CD4-positive, alpha-beta T cell treated with Interferon gamma for 1 hour (primary cell): Measurements from ENCODE around the gene HSD17B8.

Experiments used
- DNase-seq: peaks from one replicate; pipeline ENCODE4 v3.0.0-alpha.2; 2020

The HSD17B8 gene

GRCh38 chr6:33171880-33172687, 32.4 kb upstream of the HSD17B8 start:
- DNase-seq = no peak

GRCh38 chr6:33172688-33173534, 31.5 kb upstream of the HSD17B8 start:
- DNase-seq = no peak

GRCh38 chr6:33173535-33174180, 30.8 kb upstream of the HSD17B8 start:
- no peak for DNase-seq

DNA sequence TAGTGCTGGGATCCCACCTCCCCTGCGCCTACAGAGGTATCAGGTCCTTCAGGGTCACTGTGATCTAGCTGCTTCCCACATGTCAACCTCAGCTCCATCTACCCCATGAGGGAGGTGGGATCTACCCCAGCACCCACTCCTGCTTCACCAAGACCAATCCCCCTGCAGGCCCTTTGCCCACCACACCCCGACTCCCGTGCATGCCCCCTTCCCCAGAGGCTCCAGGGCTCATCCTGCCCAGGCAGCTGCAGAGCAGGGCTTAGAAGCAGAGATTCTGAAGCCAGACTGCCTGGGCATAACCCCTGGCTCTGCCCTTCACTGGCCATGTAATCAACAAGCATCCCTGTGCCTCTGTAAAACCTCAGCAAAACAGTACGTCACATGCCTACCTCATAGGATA, 29.7 kb upstream of the HSD17B8 start:
- no peak for DNase-seq

GRCh38 chr6:33175436-33176069, 28.9 kb upstream of the HSD17B8 start:
- DNase-seq = no peak

DNA sequence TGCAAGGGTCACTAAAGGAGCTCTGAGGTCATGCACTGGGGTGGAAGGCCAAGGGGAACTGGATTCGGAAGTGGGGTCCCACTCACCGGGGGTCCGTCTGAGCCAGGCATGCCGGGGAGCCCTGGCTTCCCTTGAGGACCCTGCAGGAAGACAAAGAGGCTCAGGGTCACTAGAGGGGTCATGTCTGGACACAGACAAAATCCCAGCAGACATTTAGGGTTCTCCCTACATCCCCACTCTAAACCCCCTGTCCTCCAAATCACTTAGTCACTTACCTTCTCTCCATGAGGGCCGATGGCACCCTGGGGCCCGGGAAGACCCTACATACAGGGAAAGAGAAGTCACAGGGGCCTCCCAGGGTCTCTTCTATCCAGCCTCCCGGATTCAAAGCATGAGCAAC, 27.5 kb upstream of the HSD17B8 start:
- no peak for DNase-seq

DNA sequence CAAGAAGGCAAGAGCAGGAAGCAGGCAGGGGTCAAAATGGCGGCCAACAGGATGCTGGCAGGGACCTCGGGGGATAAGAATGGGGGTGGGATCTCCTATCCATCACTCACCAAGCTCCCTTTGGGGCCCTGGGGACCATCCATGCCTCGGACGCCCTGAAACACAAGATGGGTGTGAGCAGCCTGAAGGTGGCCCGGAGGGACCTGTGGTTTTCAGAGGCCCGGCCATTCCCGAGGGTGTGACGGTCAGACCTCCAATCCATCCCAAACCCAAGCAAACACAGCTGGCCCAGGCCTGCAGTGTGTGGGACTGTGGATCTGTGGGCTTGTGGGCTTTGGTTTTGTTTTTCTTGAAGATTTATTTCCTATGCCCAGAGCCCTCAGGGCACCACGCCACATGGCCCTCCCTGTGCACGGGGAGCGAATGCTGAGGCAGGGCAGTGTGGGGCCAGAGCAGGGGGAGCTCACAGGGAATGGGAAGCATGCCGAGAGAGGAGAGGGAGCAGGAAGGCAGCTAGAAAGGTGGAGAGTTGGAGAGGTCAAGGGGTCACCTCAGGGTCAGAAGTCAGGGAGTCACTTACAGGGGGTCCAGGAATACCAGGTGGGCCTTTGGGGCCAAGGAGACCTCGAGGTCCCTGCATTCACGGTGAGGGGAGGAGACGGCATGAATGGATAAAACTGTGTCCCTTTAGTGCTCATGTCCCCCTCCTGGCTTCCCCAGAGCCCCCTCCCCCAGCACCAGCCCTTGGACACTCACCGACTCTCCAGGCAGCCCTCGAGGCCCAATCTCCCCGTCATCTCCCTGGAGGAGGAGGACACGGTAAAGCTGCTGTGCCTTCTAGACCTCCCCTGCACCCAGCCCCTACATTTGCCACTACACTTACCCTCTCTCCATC, 26.7 kb upstream of the HSD17B8 start:
- no peak for DNase-seq

- DNase-seq = no peak
Measured at GRCh38 chr6:33178755-33179475, 25.5 kb upstream of the HSD17B8 start.

GRCh38 chr6:33181141-33181540, 23.3 kb upstream of the HSD17B8 start:
- DNase-seq = no peak

DNA sequence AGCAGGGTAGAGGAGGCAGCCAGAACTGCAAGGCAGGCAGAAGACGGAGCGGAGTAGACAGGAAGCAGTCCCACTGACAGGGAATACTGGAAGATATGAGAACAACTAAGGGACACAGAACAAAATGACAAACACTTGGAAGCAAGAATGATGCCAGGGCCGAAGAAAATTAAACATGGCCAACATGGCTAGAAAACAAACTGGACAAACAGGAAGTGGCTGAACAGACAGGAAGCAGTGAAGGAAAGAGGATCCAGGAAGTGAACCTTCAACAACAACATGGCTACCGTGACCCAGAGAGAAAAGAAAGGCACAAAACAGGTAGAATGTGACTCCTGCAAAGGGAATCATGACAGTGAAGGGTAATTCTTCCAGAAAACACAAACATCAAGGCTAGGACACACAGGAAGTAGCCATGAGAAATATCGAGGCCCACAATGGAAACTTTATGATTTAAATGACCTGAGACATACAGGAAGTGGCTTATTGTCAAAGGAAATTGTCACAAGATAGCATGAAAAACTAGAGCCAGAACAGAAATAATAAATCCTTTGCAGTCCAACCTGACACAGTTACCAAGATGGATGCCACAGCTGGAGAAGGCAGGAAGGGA, 21.3 kb upstream of the HSD17B8 start:
- DNase-seq = no peak

- no peak for DNase-seq
Measured at GRCh38 chr6:33185190-33185589, 19.3 kb upstream of the HSD17B8 start.

GRCh38 chr6:33185654-33186187, 18.7 kb upstream of the HSD17B8 start:
- no peak for DNase-seq

DNA sequence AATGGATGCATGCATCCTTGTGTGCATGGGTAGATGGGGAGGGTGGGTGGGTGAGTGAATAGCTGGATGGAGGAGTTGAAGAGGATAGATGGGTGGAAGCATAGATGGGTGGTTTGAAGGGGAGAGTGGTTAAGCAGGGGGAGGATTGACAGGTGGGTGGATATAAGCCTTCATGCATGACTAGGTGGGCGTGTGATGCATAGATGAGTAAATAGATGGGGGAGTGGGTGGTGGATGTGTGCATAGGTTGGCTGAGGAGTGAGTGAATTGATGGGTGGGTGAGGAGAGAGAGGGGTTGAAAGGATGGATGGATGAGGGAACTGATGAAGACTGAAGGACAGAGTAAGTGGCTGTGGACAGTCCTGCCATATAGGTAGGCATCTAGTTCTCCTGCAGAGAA, 16.6 kb upstream of the HSD17B8 start:
- DNase-seq = no peak

GRCh38 chr6:33189164-33189563, 15.3 kb upstream of the HSD17B8 start:
- no peak for DNase-seq

DNA sequence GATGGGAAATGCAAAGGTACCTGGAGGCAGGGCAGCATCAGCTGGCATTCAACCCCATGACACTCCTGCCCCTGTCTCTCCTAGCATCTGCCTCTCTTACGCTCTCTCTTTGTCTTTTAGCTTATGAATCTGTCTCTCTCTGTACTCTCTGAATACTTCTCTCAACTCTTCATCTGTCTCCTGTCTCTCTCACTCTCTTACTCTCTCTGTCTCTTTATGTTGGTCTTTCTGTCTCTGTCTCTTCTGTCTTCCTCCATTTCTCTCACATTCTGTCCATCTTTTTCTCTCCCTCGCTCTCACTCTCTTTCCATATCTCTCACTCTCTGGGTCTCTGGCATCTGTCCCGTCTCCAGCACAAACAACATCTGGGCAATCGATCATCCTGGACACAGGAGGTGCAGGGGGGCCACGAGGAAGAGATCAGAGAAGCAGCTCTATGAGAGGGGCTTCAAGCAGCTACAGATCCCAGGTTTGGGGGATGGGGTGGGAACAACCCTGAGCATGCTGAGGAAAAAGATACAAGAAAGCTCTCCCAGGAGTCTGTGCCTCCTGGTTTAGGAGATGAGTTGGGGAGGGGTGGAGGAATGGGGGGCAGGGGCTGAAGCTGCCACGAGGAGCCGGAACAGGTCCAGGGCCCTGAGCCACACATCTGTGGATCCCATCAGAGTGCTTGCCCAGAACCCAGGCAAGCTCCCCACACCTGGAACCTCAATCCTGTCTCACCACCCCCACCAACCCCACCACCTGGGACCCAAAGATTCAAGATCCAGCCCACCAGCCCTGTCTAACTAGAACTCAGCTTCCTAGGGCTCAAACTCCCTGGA, 14.6 kb upstream of the HSD17B8 start:
- no peak for DNase-seq

GRCh38 chr6:33190504-33191107, 13.8 kb upstream of the HSD17B8 start:
- no peak for DNase-seq

GRCh38 chr6:33191383-33192104, 12.9 kb upstream of the HSD17B8 start:
- DNase-seq = no peak

GRCh38 chr6:33192105-33192646, 12.3 kb upstream of the HSD17B8 start, which contains the start of gene COL11A2:
TSS of gene COL11A2 (minus strand) at chr6:33192467. CDS start at chr6:33192240, 227 bp downstream.
- peak; percentile 19 for DNase-seq
